Parathyroid adenoma (tissue), 2 donors: ENCODE data around the gene MINPP1.
"Not testable (repeated sequence)": the region's sequence is repeated elsewhere in the genome, so short reads cannot be mapped to it uniquely, and the experiment has no call there.

Experiments
- H2AFZ ChIP-seq: fragments of 300-600 bp; sonication (generic); one replicate; pipeline ENCODE4 v1.7.0; 2017; ENCODE audit warnings: antibody characterized with exemption, mild to moderate bottlenecking
- H3K27ac ChIP-seq: fragments of 300-600 bp; sonication (generic); one replicate; pipeline ENCODE4 v1.7.0; 2017
- H3K27me3 ChIP-seq: fragments of 300-600 bp; sonication (generic); one replicate; pipeline ENCODE4 v1.7.0; 2017; ENCODE audit warnings: low read length; ENCODE audit not compliant: control insufficient read depth, insufficient read depth
- H3K36me3 ChIP-seq: fragments of 300-600 bp; sonication (generic); one replicate; pipeline ENCODE4 v1.7.0; 2017; ENCODE audit warnings: low read length; ENCODE audit not compliant: control insufficient read depth, insufficient read depth
- H3K4me1 ChIP-seq: fragments of 300-600 bp; sonication (generic); one replicate; pipeline ENCODE4 v1.7.0; 2017; ENCODE audit warnings: control low read depth
- H3K4me2 ChIP-seq: fragments of 300-600 bp; sonication (generic); one replicate; pipeline ENCODE4 v1.7.0; 2017; ENCODE audit warnings: low read length
- H3K4me3 ChIP-seq: fragments of 300-600 bp; sonication (generic); one replicate; pipeline ENCODE4 v1.7.0; 2017; ENCODE audit warnings: low read depth, low read length
- H3K79me2 ChIP-seq: fragments of 300-600 bp; sonication (generic); one replicate; pipeline ENCODE4 v1.7.0; 2017; ENCODE audit warnings: control low read depth
- H3K9ac ChIP-seq: fragments of 300-600 bp; sonication (generic); one replicate; pipeline ENCODE4 v1.7.0; 2017; ENCODE audit warnings: mild to moderate bottlenecking
- H3K9me3 ChIP-seq: fragments of 300-600 bp; sonication (generic); one replicate; pipeline ENCODE4 v1.7.0; 2017; ENCODE audit warnings: low read length; ENCODE audit not compliant: control insufficient read depth
- CTCF ChIP-seq: fragments of 300-600 bp; sonication (generic); IDR thresholded peaks from one replicate; pipeline ENCODE4 v1.7.0; 2017; ENCODE audit warnings: antibody characterized with exemption, mild to moderate bottlenecking
- donor health status: primary hyperparathyroidism.

Gene MINPP1

GRCh38 chr10:87504640-87505365 lies at the start of gene MINPP1:
TSS of gene MINPP1 (plus strand) at chr10:87504893. CDS start at chr10:87504916, 23 bp downstream.
- Histone ChIP-seq H2AFZ (peak within 1 kb of the TSS; percentile 94), H3K79me2 (peaks cover 10% of the 10 kb centered on the region), H3K9ac (peak within 1 kb of the TSS; percentile 41), H3K27ac (peak within 1 kb of the TSS; percentile 64), H3K4me2 (peak within 1 kb of the TSS; percentile 92), H3K4me1 (peaks cover 12% of the 10 kb centered on the region), H3K4me3 (peak within 1 kb of the TSS; percentile 96), H3K27me3 (no peaks in the 10 kb centered on the region), H3K9me3 (no peaks in the 10 kb centered on the region), H3K36me3 (no peaks in the 10 kb centered on the region)
- TF ChIP-seq CTCF = no peak

GRCh38 chr10:87456586-87457220 lies 48.0 kb upstream of the MINPP1 start:
- H3K79me2 ChIP-seq, H3K27me3 ChIP-seq, H3K4me2 ChIP-seq, H2AFZ ChIP-seq, H3K27ac ChIP-seq, H3K4me3 ChIP-seq, H3K36me3 ChIP-seq, H3K4me1 ChIP-seq, H3K9ac ChIP-seq, H3K9me3 ChIP-seq: not testable (repeated sequence)

GRCh38 chr10:87461751-87462150 lies 42.9 kb upstream of the MINPP1 start:
- H3K36me3 ChIP-seq, H3K27ac ChIP-seq, H2AFZ ChIP-seq, H3K9ac ChIP-seq, H3K4me3 ChIP-seq, H3K4me1 ChIP-seq, H3K4me2 ChIP-seq, H3K9me3 ChIP-seq, H3K79me2 ChIP-seq, H3K27me3 ChIP-seq: not testable (repeated sequence)

- H3K4me2 ChIP-seq, H3K79me2 ChIP-seq, H3K4me3 ChIP-seq, H3K4me1 ChIP-seq, H3K36me3 ChIP-seq, H3K27me3 ChIP-seq, H3K9me3 ChIP-seq, H3K9ac ChIP-seq, H2AFZ ChIP-seq, H3K27ac ChIP-seq: not testable (repeated sequence)
Measured at GRCh38 chr10:87466849-87467248, 37.8 kb upstream of the MINPP1 start.

GRCh38 chr10:87488733-87489132 lies 16.0 kb upstream of the MINPP1 start:
- not testable (repeated sequence) for H3K4me2 ChIP-seq, H3K27ac ChIP-seq, H3K79me2 ChIP-seq, H3K9me3 ChIP-seq, H3K4me1 ChIP-seq, H3K27me3 ChIP-seq, H3K9ac ChIP-seq, H3K4me3 ChIP-seq, H2AFZ ChIP-seq, H3K36me3 ChIP-seq

GRCh38 chr10:87490285-87490684 lies 14.4 kb upstream of the MINPP1 start:
- H3K27ac ChIP-seq, H3K9ac ChIP-seq, H2AFZ ChIP-seq, H3K36me3 ChIP-seq, H3K27me3 ChIP-seq, H3K4me3 ChIP-seq, H3K9me3 ChIP-seq, H3K4me2 ChIP-seq, H3K4me1 ChIP-seq, H3K79me2 ChIP-seq: not testable (repeated sequence)

- not testable (repeated sequence) for H3K79me2 ChIP-seq, H3K36me3 ChIP-seq, H3K4me1 ChIP-seq, H3K27ac ChIP-seq, H3K27me3 ChIP-seq, H3K4me2 ChIP-seq, H3K9me3 ChIP-seq, H3K9ac ChIP-seq, H3K4me3 ChIP-seq, H2AFZ ChIP-seq
Measured at GRCh38 chr10:87492450-87492849, 12.2 kb upstream of the MINPP1 start.

- H3K27ac ChIP-seq, H3K9ac ChIP-seq, H3K4me2 ChIP-seq, H3K36me3 ChIP-seq, H3K9me3 ChIP-seq, H3K27me3 ChIP-seq, H3K79me2 ChIP-seq, H3K4me3 ChIP-seq, H3K4me1 ChIP-seq, H2AFZ ChIP-seq: not testable (repeated sequence)
Measured at GRCh38 chr10:87495446-87495845, 9.2 kb upstream of the MINPP1 start.

- H3K4me3 ChIP-seq, H3K27me3 ChIP-seq, H3K79me2 ChIP-seq, H3K9ac ChIP-seq, H3K9me3 ChIP-seq, H2AFZ ChIP-seq, H3K36me3 ChIP-seq, H3K4me1 ChIP-seq, H3K4me2 ChIP-seq, H3K27ac ChIP-seq: not testable (repeated sequence)
Measured at GRCh38 chr10:87497386-87497785, 7.3 kb upstream of the MINPP1 start.

- H3K4me2 ChIP-seq, H3K27ac ChIP-seq, H3K27me3 ChIP-seq, H3K4me1 ChIP-seq, H3K4me3 ChIP-seq, H3K36me3 ChIP-seq, H3K9me3 ChIP-seq, H2AFZ ChIP-seq, H3K9ac ChIP-seq, H3K79me2 ChIP-seq: not testable (repeated sequence)
Measured at GRCh38 chr10:87498106-87498789, 6.4 kb upstream of the MINPP1 start.
